OCI-LY7 (cell line): ENCODE data around the gene TMEM131L.

Experiments
- EZH2phosphoT487 ChIP-seq: fragments of 200-600 bp; sonication (generic); IDR thresholded peaks from 2 replicates; pipeline ENCODE4 v1.6.1; 2018; ENCODE audit warnings: low read depth, borderline replicate concordance, mild to moderate bottlenecking, mixed run types, antibody characterized with exemption, low read length, moderate library complexity, mixed read lengths
- TF ChIP-seq, protein P1 (sequence below): fragments of 200-600 bp; sonication (generic); conservative IDR thresholded peaks from 2 replicates; pipeline ENCODE4 v1.5.1; 2014; ENCODE audit warnings: mild to moderate bottlenecking, antibody characterized with exemption, low read length, moderate library complexity, mixed read lengths

DNA sequence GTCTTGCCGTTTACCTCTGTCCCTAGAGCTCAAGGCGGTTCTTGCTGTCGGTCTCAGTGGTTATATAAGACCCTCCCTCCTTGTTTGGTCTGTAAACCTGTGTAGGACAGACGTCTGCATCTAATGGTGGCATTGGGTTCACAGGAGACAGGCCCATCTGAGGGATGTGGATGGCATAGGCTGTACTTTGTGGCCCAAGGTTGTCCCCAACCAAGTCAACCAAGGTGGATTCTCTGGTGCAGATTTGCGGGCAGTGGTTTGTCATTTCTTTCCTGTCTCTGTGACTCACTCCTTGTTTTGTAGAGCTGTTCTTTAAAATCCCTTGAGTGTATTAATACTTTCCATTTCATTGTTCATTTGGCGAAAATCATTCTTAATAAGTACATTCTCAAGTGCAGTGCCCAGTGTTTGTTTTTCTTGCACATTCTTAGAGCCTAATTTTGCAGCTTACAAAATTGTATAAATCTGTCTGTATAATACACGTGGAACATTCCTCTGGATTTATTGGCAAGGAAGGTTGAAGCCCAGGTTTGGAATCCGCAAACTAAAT is 149.9 kb downstream of the TMEM131L start:
- TF ChIP-seq, protein P1, sequence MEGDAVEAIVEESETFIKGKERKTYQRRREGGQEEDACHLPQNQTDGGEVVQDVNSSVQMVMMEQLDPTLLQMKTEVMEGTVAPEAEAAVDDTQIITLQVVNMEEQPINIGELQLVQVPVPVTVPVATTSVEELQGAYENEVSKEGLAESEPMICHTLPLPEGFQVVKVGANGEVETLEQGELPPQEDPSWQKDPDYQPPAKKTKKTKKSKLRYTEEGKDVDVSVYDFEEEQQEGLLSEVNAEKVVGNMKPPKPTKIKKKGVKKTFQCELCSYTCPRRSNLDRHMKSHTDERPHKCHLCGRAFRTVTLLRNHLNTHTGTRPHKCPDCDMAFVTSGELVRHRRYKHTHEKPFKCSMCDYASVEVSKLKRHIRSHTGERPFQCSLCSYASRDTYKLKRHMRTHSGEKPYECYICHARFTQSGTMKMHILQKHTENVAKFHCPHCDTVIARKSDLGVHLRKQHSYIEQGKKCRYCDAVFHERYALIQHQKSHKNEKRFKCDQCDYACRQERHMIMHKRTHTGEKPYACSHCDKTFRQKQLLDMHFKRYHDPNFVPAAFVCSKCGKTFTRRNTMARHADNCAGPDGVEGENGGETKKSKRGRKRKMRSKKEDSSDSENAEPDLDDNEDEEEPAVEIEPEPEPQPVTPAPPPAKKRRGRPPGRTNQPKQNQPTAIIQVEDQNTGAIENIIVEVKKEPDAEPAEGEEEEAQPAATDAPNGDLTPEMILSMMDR, result no peak
- no peak for TF ChIP-seq EZH2phosphoT487
